IMR-90 (cell line): ENCODE measurements around the gene DACH1. TPM values are rescaled to one million over a fixed set of nuclear protein-coding genes. Genes with fewer than 3 reads are reported as not detected.

ENCODE experiments used
- ATAC-seq: fragments of 200-7000 bp; cut with Tn5 transposase; 2 replicates; pipeline ENCODE4 v1.9.1; 2020; ENCODE audit warnings: low read depth, mild to moderate bottlenecking, moderate library complexity
- BruUV-seq: library from RNA; stranded (reverse); fragments of 400-500 nt; replicated peaks from 2 replicates; lab custom pipeline; 2021; lab: Mats Ljungman, UMichigan
- CTCF ChIA-PET: fragments of 300-600 bp; formaldehyde crosslinking; extraction: SDS; loops from one replicate; lab custom pipeline; 2021; ENCODE audit warnings: antibody characterized with exemption; lab: Yijun Ruan, JAX
- POLR2A ChIA-PET: fragments of 300-600 bp; sonication (Branson Sonifier 250); formaldehyde crosslinking; loops from one replicate; lab custom pipeline; 2022; ENCODE audit warnings: antibody characterized with exemption; ENCODE audit not compliant: unreplicated experiment; lab: Charles Lee
- DNase-seq: peaks from one replicate; pipeline ENCODE4 v3.0.0; 2013
- H2AFZ ChIP-seq: replicated peaks from 2 replicates; pipeline ENCODE3; 2013; ENCODE audit warnings: low read length, mild to moderate bottlenecking; ENCODE audit not compliant: poor library complexity
- H2AK5ac ChIP-seq: 2 replicates; pipeline ENCODE4 v1.6.1; 2013; ENCODE audit warnings: low read depth, low read length, inconsistent platforms
- H2AK9ac ChIP-seq: replicated peaks from 2 replicates; pipeline ENCODE3; 2013; ENCODE audit warnings: mild to moderate bottlenecking, low read depth, low read length, moderate library complexity; ENCODE audit not compliant: poor library complexity
- H2BK120ac ChIP-seq: 2 replicates; pipeline ENCODE4 v1.6.1; 2013; ENCODE audit warnings: low read depth, low read length, inconsistent platforms
- H2BK15ac ChIP-seq: 3 replicates; pipeline ENCODE4 v1.6.1; 2013; ENCODE audit warnings: low read depth, low read length, inconsistent platforms
- H2BK20ac ChIP-seq: 2 replicates; pipeline ENCODE4 v1.6.1; 2013; ENCODE audit warnings: low read depth, mild to moderate bottlenecking, inconsistent platforms, low read length, moderate library complexity
- H2BK5ac ChIP-seq: 2 replicates; pipeline ENCODE4 v1.6.1; 2013; ENCODE audit warnings: mild to moderate bottlenecking, low read depth, low read length, inconsistent platforms; ENCODE audit not compliant: poor library complexity, severe bottlenecking
- H3K14ac ChIP-seq: replicated peaks from 2 replicates; pipeline ENCODE4 v1.6.1; 2013; ENCODE audit warnings: low read depth, low read length, inconsistent platforms
- H3K18ac ChIP-seq: 2 replicates; pipeline ENCODE4 v1.6.1; 2013; ENCODE audit warnings: low read depth, low read length, control low read depth
- H3K23ac ChIP-seq: 2 replicates; pipeline ENCODE4 v1.6.1; 2013; ENCODE audit warnings: low read depth, low read length, inconsistent platforms
- H3K27ac ChIP-seq: 2 replicates; pipeline ENCODE4 v1.5.1; 2013; ENCODE audit warnings: mild to moderate bottlenecking, control low read depth, low read length; ENCODE audit not compliant: insufficient read depth
- H3K27me3 ChIP-seq: 2 replicates; pipeline ENCODE4 v1.6.1; 2013; ENCODE audit warnings: low read length; ENCODE audit not compliant: control insufficient read depth, insufficient read depth
- H3K36me3 ChIP-seq: 2 replicates; pipeline ENCODE4 v1.6.1; 2013; ENCODE audit warnings: low read length, mixed read lengths; ENCODE audit not compliant: control insufficient read depth, insufficient read depth
- H3K4ac ChIP-seq: 2 replicates; pipeline ENCODE4 v1.6.1; 2013; ENCODE audit warnings: low read depth, low read length, inconsistent platforms
- H3K4me1 ChIP-seq: 2 replicates; pipeline ENCODE4 v1.6.1; 2013; ENCODE audit warnings: low read length, mixed read lengths; ENCODE audit not compliant: control insufficient read depth, insufficient read depth
- H3K4me2 ChIP-seq: 2 replicates; pipeline ENCODE4 v1.6.1; 2013; ENCODE audit warnings: low read depth, mild to moderate bottlenecking, control low read depth, low read length, moderate library complexity
- H3K4me3 ChIP-seq: 2 replicates; pipeline ENCODE4 v1.5.1; 2013; ENCODE audit warnings: low read depth, mild to moderate bottlenecking, control low read depth, low read length, moderate library complexity; ENCODE audit not compliant: insufficient read depth
- H3K56ac ChIP-seq: 2 replicates; pipeline ENCODE4 v1.6.1; 2013; ENCODE audit warnings: low read length, inconsistent platforms; ENCODE audit not compliant: insufficient read depth; ENCODE audit errors: extremely low read depth
- H3K79me1 ChIP-seq, 2 experiments: 2 replicates each; pipeline ENCODE4 v1.6.1; 2013; ENCODE audit warnings: low read length in 2 of 2, inconsistent platforms in 1 of 2, low read depth in 1 of 2
- H3K9ac ChIP-seq: 2 replicates; pipeline ENCODE4 v1.6.1; 2013; ENCODE audit warnings: low read depth, low read length, control low read depth
- H3K9me1 ChIP-seq: 2 replicates; pipeline ENCODE4 v1.6.1; 2013; ENCODE audit warnings: low read length, inconsistent platforms; ENCODE audit not compliant: insufficient read depth
- H3K9me3 ChIP-seq: 2 replicates; pipeline ENCODE4 v1.6.1; 2013; ENCODE audit warnings: low read length; ENCODE audit not compliant: control insufficient read depth, insufficient read depth
- H4K20me1 ChIP-seq: 2 replicates; pipeline ENCODE4 v1.6.1; 2013; ENCODE audit warnings: low read length, inconsistent platforms; ENCODE audit not compliant: insufficient read depth
- H4K5ac ChIP-seq: 2 replicates; pipeline ENCODE4 v1.6.1; 2013; ENCODE audit warnings: mild to moderate bottlenecking, low read depth, low read length, control low read depth
- H4K8ac ChIP-seq, 2 experiments: 2 replicates each; pipeline ENCODE4 v1.6.1; 2013; ENCODE audit warnings: low read depth in 2 of 2, low read length in 2 of 2, control low read depth in 1 of 2, inconsistent platforms in 1 of 2
- H4K91ac ChIP-seq: 2 replicates; pipeline ENCODE4 v1.6.1; 2013; ENCODE audit warnings: low read depth, low read length, inconsistent platforms; ENCODE audit not compliant: insufficient read depth
- CHD1 ChIP-seq: IDR thresholded peaks from 2 replicates; pipeline ENCODE4 v1.6.1; 2012; ENCODE audit warnings: low read depth, low read length, improper control_type of control experiment
- SMC3 ChIP-seq: fragments of 150-350 bp; IDR thresholded peaks from 2 replicates; pipeline ENCODE4 v1.6.1; 2016; ENCODE audit warnings: low read depth, mild to moderate bottlenecking, antibody characterized with exemption, low read length, moderate library complexity
- WGBS, 2 experiments: methylation state at CpG; one replicate each; pipeline versions ENCODE4 v1.1.5 to v1.1.7; 2013; ENCODE audit warnings: missing lambda C conversion rate in 2 of 2; ENCODE audit not compliant: insufficient read length in 1 of 2; ENCODE audit errors: extremely low coverage in 2 of 2; 5-methylcytosine and 5-hydroxymethylcytosine counted together
- dilution Hi-C: fragments of 300-500 bp; cut with HindIII; formaldehyde crosslinking; loops from one replicate; pipeline ENCODE4 v1.14.3; 2018; ENCODE audit warnings: low sequenced_read_pairs; ENCODE audit not compliant: unreplicated experiment
- in situ Hi-C: fragments of 300-500 bp; cut with MboI; formaldehyde crosslinking; loops from 3 replicates; pipeline ENCODE4 v1.14.3; 2019; ENCODE audit warnings: low sequenced_read_pairs, inconsistent platforms, mixed read lengths
- intact Hi-C: fragments of 100-400 bp; cut with micrococcal nuclease; formaldehyde crosslinking; loops from 2 replicates; pipeline ENCODE4 v1.10.0; 2022
- polyA plus RNA-seq, 3 experiments: library from polyadenylated mRNA; depleted of rRNA; stranded (reverse); fragments of >200 nt; gene quantifications; 2 replicates each; pipeline ENCODE4 v1.2.3, GENCODE V29; 2012; ENCODE audit warnings: low replicate concordance in 1 of 3
- total RNA-seq: library from RNA; depleted of rRNA; stranded (reverse); fragments of >200 nt; gene quantifications from 2 replicates; pipeline ENCODE4 v1.2.3, GENCODE V29; 2012
- TF ChIP-seq, protein P1 (sequence below): conservative IDR thresholded peaks from 2 replicates; pipeline ENCODE4 v1.5.1; 2012; ENCODE audit warnings: mild to moderate bottlenecking, low read depth, low read length, improper control_type of control experiment

Gene DACH1
- total and polyA plus RNA-seq, 2 of the 4 experiments (the other 2 are of a cell fraction), result not detected

DNA sequence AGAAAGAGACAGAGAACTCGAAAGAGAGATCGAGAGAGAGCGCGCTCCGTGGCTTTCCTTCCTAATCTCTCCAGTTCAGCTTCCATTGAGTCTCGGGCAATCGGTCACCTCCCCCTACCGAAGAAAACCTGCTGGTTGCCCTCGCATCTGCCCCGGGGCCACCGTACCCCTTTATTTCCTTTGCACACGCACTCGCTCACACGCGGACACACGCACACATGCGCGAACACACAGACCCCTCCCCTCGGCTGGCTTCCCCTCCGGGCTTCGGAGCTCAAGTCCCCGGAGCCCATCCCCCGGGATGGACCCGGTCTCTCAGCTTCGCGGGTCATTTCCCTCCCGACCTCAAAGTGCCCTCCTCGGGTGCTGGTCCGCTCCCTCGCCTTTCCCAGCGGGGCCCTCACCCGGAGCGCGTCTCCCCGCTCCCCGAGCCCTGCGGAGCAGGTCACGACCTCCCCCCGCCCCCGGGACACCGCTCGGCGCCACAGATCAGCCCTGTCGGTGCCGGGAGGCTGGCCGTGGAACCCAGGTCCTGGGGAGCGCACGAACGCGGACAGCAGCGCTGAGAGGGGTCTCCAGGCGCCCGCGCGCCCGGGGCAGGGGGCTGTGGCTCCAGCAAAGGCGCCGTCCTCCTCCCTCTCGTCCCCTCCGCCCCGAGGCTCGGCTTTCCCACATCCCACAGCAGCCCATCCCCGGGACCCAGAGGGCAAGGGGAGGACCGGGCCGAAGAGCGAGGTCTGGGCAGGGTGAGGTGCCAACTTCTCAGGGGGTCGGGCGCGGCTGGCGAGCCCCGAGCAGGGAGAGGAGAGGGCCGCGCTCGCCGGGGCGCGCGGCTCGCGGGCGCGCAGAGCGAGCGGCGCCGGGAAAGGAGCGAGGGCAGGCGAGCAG lies 1.8 kb downstream of the DACH1 start:
- peak overlapping the region; percentile 27; the same call in 1 of the 2 replicates for H3K4me3 ChIP-seq
- intact Hi-C loops, result loop anchor here (10.0 kb wide), 1 partner anchor 390 kb away; no protein-coding TSS in a partner anchor
- peak overlapping the region; percentile 50 for H2AFZ ChIP-seq
- H2AK9ac ChIP-seq, result no peak overlapping the region
- no peak overlapping the region for H2BK120ac ChIP-seq
- ChIA-PET POLR2A (no interaction called here), CTCF (no interaction called here)
- H3K14ac ChIP-seq, result no peak overlapping the region
- H3K9me1 ChIP-seq, result no peaks in the 10 kb centered on the region
- H3K36me3 ChIP-seq, result no peaks in the 10 kb centered on the region
- DNase-seq (no peak), ATAC-seq (no peak)
- H3K79me1 ChIP-seq, result no peaks in the 10 kb centered on the region
- no peak overlapping the region for H4K8ac ChIP-seq
- in situ Hi-C loops, result no loop called here
- no peak overlapping the region for H2BK20ac ChIP-seq
- H2BK15ac ChIP-seq, result no peak overlapping the region
- no peak overlapping the region for H3K23ac ChIP-seq
- no peak overlapping the region for H3K27ac ChIP-seq
- H3K4me1 ChIP-seq, result no peaks in the 10 kb centered on the region
- no peak overlapping the region for H2AK5ac ChIP-seq
- peak overlapping the region; percentile 79; the same call in 1 of the 2 replicates for H3K4me2 ChIP-seq
- no peak overlapping the region for H4K91ac ChIP-seq
- no peak overlapping the region for H3K4ac ChIP-seq
- H3K9ac ChIP-seq, result no peak overlapping the region
- H3K9me3 ChIP-seq, result no peaks in the 10 kb centered on the region
- no peak overlapping the region for H2BK5ac ChIP-seq
- H3K56ac ChIP-seq, result no peak overlapping the region
- no peak overlapping the region for H4K5ac ChIP-seq
- BruUV-seq, result no TSS peak
- WGBS, 2 experiments, result 1% methylated on average over 33 of the region's 88 CpGs; no CpG with 5 or more reads in 1 of the 2 experiments
- H3K27me3 ChIP-seq, result peaks cover 29% of the 10 kb centered on the region
- dilution Hi-C loops, result no loop called here
- H3K18ac ChIP-seq, result no peak overlapping the region
- H4K20me1 ChIP-seq, result no peaks in the 10 kb centered on the region
- TF ChIP-seq, protein P1, sequence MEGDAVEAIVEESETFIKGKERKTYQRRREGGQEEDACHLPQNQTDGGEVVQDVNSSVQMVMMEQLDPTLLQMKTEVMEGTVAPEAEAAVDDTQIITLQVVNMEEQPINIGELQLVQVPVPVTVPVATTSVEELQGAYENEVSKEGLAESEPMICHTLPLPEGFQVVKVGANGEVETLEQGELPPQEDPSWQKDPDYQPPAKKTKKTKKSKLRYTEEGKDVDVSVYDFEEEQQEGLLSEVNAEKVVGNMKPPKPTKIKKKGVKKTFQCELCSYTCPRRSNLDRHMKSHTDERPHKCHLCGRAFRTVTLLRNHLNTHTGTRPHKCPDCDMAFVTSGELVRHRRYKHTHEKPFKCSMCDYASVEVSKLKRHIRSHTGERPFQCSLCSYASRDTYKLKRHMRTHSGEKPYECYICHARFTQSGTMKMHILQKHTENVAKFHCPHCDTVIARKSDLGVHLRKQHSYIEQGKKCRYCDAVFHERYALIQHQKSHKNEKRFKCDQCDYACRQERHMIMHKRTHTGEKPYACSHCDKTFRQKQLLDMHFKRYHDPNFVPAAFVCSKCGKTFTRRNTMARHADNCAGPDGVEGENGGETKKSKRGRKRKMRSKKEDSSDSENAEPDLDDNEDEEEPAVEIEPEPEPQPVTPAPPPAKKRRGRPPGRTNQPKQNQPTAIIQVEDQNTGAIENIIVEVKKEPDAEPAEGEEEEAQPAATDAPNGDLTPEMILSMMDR, result no peak
- no peak for TF ChIP-seq SMC3
- TF ChIP-seq CHD1, result no peak
